ENCODE results near the gene NKD2. TPM values are rescaled to one million over a fixed set of nuclear protein-coding genes. Genes with fewer than 3 reads are reported as not detected.

The NKD2 gene
- polyA plus RNA-seq, 5 donors: 6.1 to 16.6 (median 7.7) TPM

- no peak for DNase-seq
Observed at GRCh38 chr5:1086871-1087270, 78.3 kb downstream of the NKD2 start.

GRCh38 chr5:1087428-1087827 is 78.8 kb downstream of the NKD2 start:
- DNase-seq: no peak

- DNase-seq: no peak
Observed at GRCh38 chr5:1088031-1088430, 79.4 kb downstream of the NKD2 start.

Other genes with a start within 250 kb of the NKD2 start
- gene ZDHHC11B, start 224.1 kb upstream of the NKD2 start, polyA plus RNA-seq (ENCODE audit: insufficient read depth in 1 of 5, insufficient read length in 5 of 5, low replicate concordance in 1 of 5): 10 to 100 TPM; 24.9 to 42.4 (median 39.3) TPM
- 10 to 100 TPM; 24.1 to 34.7 (median 27.2) TPM for gene ZDHHC11, start 157.8 kb upstream of the NKD2 start, polyA plus RNA-seq (ENCODE audit: insufficient read depth in 1 of 5, insufficient read length in 5 of 5, low replicate concordance in 1 of 5)
- gene BRD9, start 116.0 kb upstream of the NKD2 start, polyA plus RNA-seq (ENCODE audit: insufficient read depth in 1 of 5, insufficient read length in 5 of 5, low replicate concordance in 1 of 5): 10 to 100 TPM; 43.0 to 53.8 (median 49.0) TPM
- gene TRIP13, start 115.9 kb upstream of the NKD2 start, polyA plus RNA-seq (ENCODE audit: insufficient read depth in 1 of 5, insufficient read length in 5 of 5, low replicate concordance in 1 of 5): 10 to 100 TPM in 4 of 5 donors, 1 to 10 TPM in 1; 9.7 to 16.5 (median 14.3) TPM
- 10 to 100 TPM; 21.8 to 34.2 (median 30.1) TPM for gene SLC12A7, start 103.3 kb downstream of the NKD2 start, polyA plus RNA-seq (ENCODE audit: insufficient read depth in 1 of 5, insufficient read length in 5 of 5, low replicate concordance in 1 of 5)
- gene SLC6A19, start 192.8 kb downstream of the NKD2 start, polyA plus RNA-seq (ENCODE audit: insufficient read depth in 1 of 5, insufficient read length in 5 of 5, low replicate concordance in 1 of 5): under 1 TPM in 2 of 5 donors, not detected in 3; 0.13 to 0.15 TPM
- under 1 TPM in 1 of 5 donors, not detected in 4; 0.09 TPM for gene SLC6A18, start 216.6 kb downstream of the NKD2 start, polyA plus RNA-seq (ENCODE audit: insufficient read depth in 1 of 5, insufficient read length in 5 of 5, low replicate concordance in 1 of 5)